Measurements from ENCODE around the gene DLG2.

Gene DLG2

GRCh38 chr11:83471831-83472727, 2155.1 kb downstream of the DLG2 start:
- Histone ChIP-seq H3K27ac (replicated peaks) (no peak overlapping the region), H3K27me3 (ENCODE audit: insufficient read depth, poor library complexity, severe bottlenecking) (no peaks in the 10 kb centered on the region), H3K4me3 (replicated peaks; ENCODE audit: insufficient read depth, low read length) (no peak overlapping the region)
- TF ChIP-seq POLR2AphosphoS5 (IDR thresholded peaks at IDR 0.05; ENCODE audit: low read depth) (no peak), SPI1 (IDR thresholded peaks at IDR 0.05; ENCODE audit: borderline replicate concordance, low read depth) (no peak), GABPA (IDR thresholded peaks at IDR 0.05; ENCODE audit: low read depth) (no peak), CTCF (IDR thresholded peaks at IDR 0.05; ENCODE audit: insufficient read depth, low read length) (no peak), REST (IDR thresholded peaks at IDR 0.05; ENCODE audit: insufficient replicate concordance, low read depth) (no peak)
- DNase-seq (ENCODE audit: low read depth in 1 of 2, low spot score in 1 of 2), result no peak

- no peaks in the 10 kb centered on the region for H3K27me3 ChIP-seq (ENCODE audit: insufficient read depth, poor library complexity, severe bottlenecking)
- no peak overlapping the region for H3K27ac ChIP-seq (replicated peaks)
- no peak for DNase-seq (ENCODE audit: low read depth in 1 of 2, low spot score in 1 of 2)
- no peak overlapping the region for H3K4me3 ChIP-seq (replicated peaks; ENCODE audit: insufficient read depth, low read length)
- TF ChIP-seq GABPA (IDR thresholded peaks at IDR 0.05; ENCODE audit: low read depth) (no peak), POLR2AphosphoS5 (IDR thresholded peaks at IDR 0.05; ENCODE audit: low read depth) (no peak), SPI1 (IDR thresholded peaks at IDR 0.05; ENCODE audit: borderline replicate concordance, low read depth) (no peak), CTCF (IDR thresholded peaks at IDR 0.05; ENCODE audit: insufficient read depth, low read length) (no peak), REST (IDR thresholded peaks at IDR 0.05; ENCODE audit: insufficient replicate concordance, low read depth) (no peak)
Observed at GRCh38 chr11:83467837-83468236, 2159.3 kb downstream of the DLG2 start.

- TF ChIP-seq REST (IDR thresholded peaks at IDR 0.05; ENCODE audit: insufficient replicate concordance, low read depth), result no peak
- DNase-seq (ENCODE audit: low read depth in 1 of 2, low spot score in 1 of 2), result no peak
Observed at GRCh38 chr11:83464160-83464944, 2162.8 kb downstream of the DLG2 start.

More at GRCh38 chr11:83464160-83464944, 2162.8 kb downstream of the DLG2 start:
- Histone ChIP-seq H3K4me3 (replicated peaks; ENCODE audit: insufficient read depth, low read length) (no peak overlapping the region), H3K27ac (replicated peaks) (no peak overlapping the region), H3K27me3 (ENCODE audit: insufficient read depth, poor library complexity, severe bottlenecking) (no peaks in the 10 kb centered on the region)
